H9 (cell line): ENCODE data around the gene LSMEM2. TPM values are rescaled to one million over a fixed set of nuclear protein-coding genes. Genes with fewer than 3 reads are reported as not detected.

Experiments
- DNase-seq: peaks from one replicate; pipeline ENCODE4 v3.0.0-alpha.2; 2017
- H2AFZ ChIP-seq: one replicate; pipeline ENCODE4 v1.6.1; 2013; ENCODE audit warnings: mild to moderate bottlenecking, low read length, control low read depth, moderate library complexity
- H2AK5ac ChIP-seq: 2 replicates; pipeline ENCODE4 v1.6.1; 2013; ENCODE audit warnings: low read length, control low read depth, mixed read lengths; ENCODE audit not compliant: insufficient read length
- H2BK120ac ChIP-seq: one replicate; pipeline ENCODE4 v1.6.1; 2013; ENCODE audit warnings: low read depth, mild to moderate bottlenecking, low read length, control low read depth, inconsistent platforms; ENCODE audit not compliant: poor library complexity, severe bottlenecking
- H2BK12ac ChIP-seq: 2 replicates; pipeline ENCODE4 v1.6.1; 2013; ENCODE audit warnings: low read length, control low read depth, mixed read lengths, low read depth; ENCODE audit not compliant: insufficient read length
- H2BK15ac ChIP-seq: 2 replicates; pipeline ENCODE4 v1.6.1; 2013; ENCODE audit warnings: low read depth, low read length, control low read depth
- H2BK20ac ChIP-seq: one replicate; pipeline ENCODE4 v1.6.1; 2013; ENCODE audit warnings: low read depth, mild to moderate bottlenecking, low read length, control low read depth, inconsistent platforms; ENCODE audit not compliant: poor library complexity, severe bottlenecking
- H2BK5ac ChIP-seq: 2 replicates; pipeline ENCODE4 v1.6.1; 2013; ENCODE audit warnings: low read length, control low read depth, mixed read lengths; ENCODE audit not compliant: insufficient read length
- H3K14ac ChIP-seq: 2 replicates; pipeline ENCODE4 v1.6.1; 2013; ENCODE audit warnings: low read length, control low read depth; ENCODE audit not compliant: insufficient read depth
- H3K18ac ChIP-seq: 2 replicates; pipeline ENCODE4 v1.6.1; 2013; ENCODE audit warnings: low read depth, mild to moderate bottlenecking, mixed read lengths, low read length, control low read depth; ENCODE audit not compliant: insufficient read length
- H3K23ac ChIP-seq: 2 replicates; pipeline ENCODE4 v1.6.1; 2013; ENCODE audit warnings: low read length, control low read depth, mixed read lengths, low read depth; ENCODE audit not compliant: insufficient read length
- H3K23me2 ChIP-seq: 2 replicates; pipeline ENCODE4 v1.6.1; 2013; ENCODE audit warnings: low read depth, mild to moderate bottlenecking, mixed read lengths, low read length, control low read depth; ENCODE audit not compliant: insufficient read length, poor library complexity, severe bottlenecking
- H3K27ac ChIP-seq: 2 replicates; pipeline ENCODE4 v1.5.1; 2013; ENCODE audit warnings: low read length, control low read depth, mixed read lengths, low read depth; ENCODE audit not compliant: insufficient read length
- H3K27me3 ChIP-seq: 2 replicates; pipeline ENCODE4 v1.6.1; 2013; ENCODE audit warnings: low read length, control low read depth, inconsistent platforms; ENCODE audit not compliant: insufficient read depth
- H3K4ac ChIP-seq: 2 replicates; pipeline ENCODE4 v1.6.1; 2013; ENCODE audit warnings: low read depth, mild to moderate bottlenecking, control low read depth, inconsistent platforms, low read length, moderate library complexity
- H3K4me1 ChIP-seq: 2 replicates; pipeline ENCODE4 v1.6.1; 2013; ENCODE audit warnings: low read length, control low read depth, inconsistent platforms; ENCODE audit not compliant: insufficient read depth
- H3K4me2 ChIP-seq: 2 replicates; pipeline ENCODE4 v1.6.1; 2013; ENCODE audit warnings: low read length, control low read depth, mixed read lengths; ENCODE audit not compliant: insufficient read length, insufficient read depth
- H3K56ac ChIP-seq: 2 replicates; pipeline ENCODE4 v1.6.1; 2013; ENCODE audit warnings: low read depth, mild to moderate bottlenecking, mixed read lengths, low read length, control low read depth; ENCODE audit not compliant: insufficient read length
- H3K79me1 ChIP-seq: 2 replicates; pipeline ENCODE4 v1.6.1; 2013; ENCODE audit warnings: low read depth, mild to moderate bottlenecking, moderate library complexity, low read length, control low read depth, inconsistent platforms; ENCODE audit not compliant: insufficient read depth, poor library complexity, severe bottlenecking
- H3K79me2 ChIP-seq: 2 replicates; pipeline ENCODE4 v1.6.1; 2013; ENCODE audit warnings: low read length, control low read depth, inconsistent platforms; ENCODE audit not compliant: insufficient read depth
- H3K9ac ChIP-seq: 2 replicates; pipeline ENCODE4 v1.6.1; 2013; ENCODE audit warnings: low read length, control low read depth, mixed read lengths; ENCODE audit not compliant: insufficient read length; ENCODE audit errors: extremely low read depth
- H3K9me3 ChIP-seq: one replicate; pipeline ENCODE4 v1.6.1; 2013; ENCODE audit warnings: low read depth, low read length, inconsistent platforms; ENCODE audit not compliant: control insufficient read depth
- H3T11ph ChIP-seq: one replicate; pipeline ENCODE4 v1.6.1; 2013; ENCODE audit warnings: mild to moderate bottlenecking, low read length, control low read depth, inconsistent platforms
- H4K20me1 ChIP-seq: one replicate; pipeline ENCODE4 v1.6.1; 2013; ENCODE audit not compliant: control insufficient read depth, insufficient read length, insufficient read depth
- H4K5ac ChIP-seq: 2 replicates; pipeline ENCODE4 v1.6.1; 2013; ENCODE audit warnings: low read depth, mild to moderate bottlenecking, mixed read lengths, low read length, control low read depth; ENCODE audit not compliant: insufficient read length
- H4K8ac ChIP-seq: replicated peaks from 2 replicates; pipeline ENCODE4 v1.6.1; 2013; ENCODE audit warnings: low read length, control low read depth, mixed read lengths, low read depth; ENCODE audit not compliant: insufficient read length
- H4K91ac ChIP-seq: 2 replicates; pipeline ENCODE4 v1.6.1; 2013; ENCODE audit warnings: low read depth, mild to moderate bottlenecking, moderate library complexity, mixed read lengths, low read length, control low read depth; ENCODE audit not compliant: insufficient read length
- H3K27ac Mint-ChIP-seq, 3 experiments: 2 replicates in 2 of 3; 3 replicates in 1 of 3; pipeline ENCODE4 v1.8.0; 2020 to 2021; ENCODE audit warnings: mixed read lengths in 3 of 3, mild to moderate bottlenecking in 1 of 3, moderate library complexity in 1 of 3
- H3K27me3 Mint-ChIP-seq: 2 replicates; pipeline ENCODE4 v1.8.0; 2021; ENCODE audit warnings: low read depth, mild to moderate bottlenecking, moderate library complexity, mixed read lengths
- H3K36me3 Mint-ChIP-seq, 3 experiments: 2 replicates in 2 of 3; 3 replicates in 1 of 3; pipeline ENCODE4 v1.8.0; 2020 to 2021; ENCODE audit warnings: low read depth in 3 of 3, mixed read lengths in 3 of 3; ENCODE audit not compliant: insufficient read depth in 1 of 3
- H3K4me1 Mint-ChIP-seq, 2 experiments: 2 replicates each; pipeline ENCODE4 v1.8.0; 2020; ENCODE audit warnings: mixed read lengths in 2 of 2
- H3K4me3 Mint-ChIP-seq, 2 experiments: 2 replicates in 1 of 2; 3 replicates in 1 of 2; pipeline ENCODE4 v1.8.0; 2020 to 2021; ENCODE audit warnings: mild to moderate bottlenecking in 2 of 2, mixed read lengths in 2 of 2, moderate library complexity in 1 of 2
- H3K9me3 Mint-ChIP-seq, 2 experiments: 2 replicates in 1 of 2; 3 replicates in 1 of 2; pipeline ENCODE4 v1.8.0; 2020; ENCODE audit warnings: mild to moderate bottlenecking in 2 of 2, mixed read lengths in 2 of 2, moderate library complexity in 1 of 2
- CTCF ChIP-seq: fragments of 200-600 bp; sonication (generic); conservative IDR thresholded peaks from 3 replicates; pipeline ENCODE4 v1.8.0; 2021; ENCODE audit warnings: antibody characterized with exemption, mild to moderate bottlenecking
- WGBS: extraction: QIAGEN DNeasy Blood & Tissue Kit; methylation state at CpG from one replicate; pipeline ENCODE4 v1.1.7; 2013; ENCODE audit warnings: missing lambda C conversion rate, low lambda C conversion rate, mixed read lengths; ENCODE audit not compliant: insufficient read length; ENCODE audit errors: extremely low coverage; 5-methylcytosine and 5-hydroxymethylcytosine counted together
- total RNA-seq: library from RNA; stranded (reverse); gene quantifications from 2 replicates; pipeline ENCODE4 v1.2.1, GENCODE V29; 2021

Gene LSMEM2
- total RNA-seq, 1 experiment from 2014 or later: 0.50 TPM

- Histone ChIP-seq H4K5ac (no peak overlapping the region), H2BK12ac (no peak overlapping the region), H3K4me2 (no peak overlapping the region), H3K4ac (no peak overlapping the region), H3K56ac (no peak overlapping the region), H3K4me1 (no peaks in the 10 kb centered on the region; the same call in 1 of the 2 replicates), H3K9me3 (no peaks in the 10 kb centered on the region), H2BK5ac (no peak overlapping the region), H3K27ac (no peak overlapping the region), H2BK15ac (no peak overlapping the region), H3K23me2 (peaks cover 13% of the 10 kb centered on the region), H2AK5ac (no peak overlapping the region), H3K9ac (no peak overlapping the region), H3K27me3 (no peaks in the 10 kb centered on the region), H2BK20ac (no peak overlapping the region), H3K23ac (no peak overlapping the region), H3K14ac (no peak overlapping the region), H4K20me1 (no peaks in the 10 kb centered on the region), H3T11ph (no peak overlapping the region), H3K79me2 (peaks cover 9% of the 10 kb centered on the region; the same call in 1 of the 2 replicates), H3K18ac (no peak overlapping the region), H4K91ac (no peak overlapping the region), H4K8ac (no peak overlapping the region), H3K79me1 (peaks cover 6% of the 10 kb centered on the region), H2BK120ac (no peak overlapping the region), H2AFZ (no peak overlapping the region)
- H3K36me3 Mint-ChIP-seq: peaks cover 13 to 47% (median 45%) of the 10 kb centered on the region in 3 experiments; a peak in 6 of 7 replicates
- no peak for TF ChIP-seq CTCF
- WGBS: no CpG with 5 or more reads among the region's 19 CpGs
- no peaks in the 10 kb centered on the region; the same call in 1 of the 2 replicates for H3K27me3 Mint-ChIP-seq
- no peak for DNase-seq
- no peak overlapping the region for H3K27ac Mint-ChIP-seq
- no peak overlapping the region for H3K4me3 Mint-ChIP-seq
- H3K4me1 Mint-ChIP-seq: peaks cover 14 to 29% of the 10 kb centered on the region in 2 experiments
- H3K9me3 Mint-ChIP-seq: no peaks in the 10 kb centered on the region
Measured at GRCh38 chr3:50331364-50331907, 52.5 kb downstream of the LSMEM2 start.
